GM12801 (cell line): ENCODE measurements around the gene FAM240A.

Experiments
- CTCF ChIP-seq: IDR thresholded peaks from one replicate; pipeline ENCODE4 v1.5.1; 2011; ENCODE audit warnings: control low read depth; ENCODE audit not compliant: insufficient read length; ENCODE audit errors: extremely low read depth

Gene FAM240A

GRCh38 chr3:46613313-46614005 lies 1.1 kb downstream of the FAM240A start:
- no peak for TF ChIP-seq CTCF

GRCh38 chr3:46614431-46614830 lies 2.1 kb downstream of the FAM240A start:
- no peak for TF ChIP-seq CTCF

- no peak for TF ChIP-seq CTCF
These were observed 2.9 kb downstream of the FAM240A start for GRCh38 chr3:46615050-46615775.

- TF ChIP-seq CTCF, result no peak
These were observed 3.7 kb downstream of the FAM240A start for GRCh38 chr3:46615976-46616375.

GRCh38 chr3:46617941-46618340 lies 5.6 kb downstream of the FAM240A start:
- no peak for TF ChIP-seq CTCF

GRCh38 chr3:46619845-46620778 lies 7.8 kb downstream of the FAM240A start:
- TF ChIP-seq CTCF, result no peak

GRCh38 chr3:46624533-46624932 lies 12.2 kb downstream of the FAM240A start:
- no peak for TF ChIP-seq CTCF
